T-helper 1 cell treated with Interleukin-12 subunit alpha and Interleukin-12 subunit beta and Interleukin-4 antibody, amounts not matched to agents 30 μg/mL and 1 μg/mL, for 36 hours (primary cell): ENCODE data around the gene SEC22C.
A peak's percentile ranks its signal among the peaks of the same experiment; 100 is the strongest.

ENCODE experiments used
- H3K27ac Mint-ChIP-seq: one replicate; pipeline ENCODE4 v1.8.0; 2021; ENCODE audit warnings: mild to moderate bottlenecking, mixed read lengths
- H3K27me3 Mint-ChIP-seq: one replicate; pipeline ENCODE4 v1.8.0; 2021; ENCODE audit warnings: low read depth, mixed read lengths
- H3K36me3 Mint-ChIP-seq: one replicate; pipeline ENCODE4 v1.8.0; 2021; ENCODE audit warnings: low read depth, mixed read lengths
- H3K4me1 Mint-ChIP-seq: one replicate; pipeline ENCODE4 v1.8.0; 2021; ENCODE audit warnings: low read depth, mixed read lengths
- H3K4me3 Mint-ChIP-seq: one replicate; pipeline ENCODE4 v1.8.0; 2021; ENCODE audit warnings: mild to moderate bottlenecking, moderate library complexity, mixed read lengths
- H3K9me3 Mint-ChIP-seq: one replicate; pipeline ENCODE4 v1.8.0; 2021; ENCODE audit warnings: mixed read lengths

Gene SEC22C

GRCh38 chr3:42505128-42505848 lies 76.5 kb downstream of the SEC22C start:
- Mint-ChIP-seq H3K4me3 (no peak overlapping the region), H3K9me3 (no peaks in the 10 kb centered on the region), H3K27ac (no peak overlapping the region), H3K36me3 (no peaks in the 10 kb centered on the region), H3K4me1 (peaks cover 33% of the 10 kb centered on the region), H3K27me3 (peaks cover 35% of the 10 kb centered on the region)

GRCh38 chr3:42504334-42505127 lies 77.2 kb downstream of the SEC22C start:
- Mint-ChIP-seq H3K27ac (no peak overlapping the region), H3K9me3 (no peaks in the 10 kb centered on the region), H3K4me1 (peaks cover 33% of the 10 kb centered on the region), H3K4me3 (no peak overlapping the region), H3K36me3 (no peaks in the 10 kb centered on the region), H3K27me3 (peaks cover 42% of the 10 kb centered on the region)

GRCh38 chr3:42503957-42504333 lies 77.8 kb downstream of the SEC22C start:
- Mint-ChIP-seq H3K4me1 (peaks cover 33% of the 10 kb centered on the region), H3K27ac (no peak overlapping the region), H3K4me3 (no peak overlapping the region), H3K36me3 (no peaks in the 10 kb centered on the region), H3K27me3 (peaks cover 44% of the 10 kb centered on the region), H3K9me3 (no peaks in the 10 kb centered on the region)

- no peak overlapping the region for H3K27ac Mint-ChIP-seq
- H3K4me3 Mint-ChIP-seq = peak overlapping the region; percentile 54
- H3K36me3 Mint-ChIP-seq = no peaks in the 10 kb centered on the region
- H3K9me3 Mint-ChIP-seq = no peaks in the 10 kb centered on the region
- H3K27me3 Mint-ChIP-seq = peaks cover 45% of the 10 kb centered on the region
- peaks cover 33% of the 10 kb centered on the region for H3K4me1 Mint-ChIP-seq
These were observed 78.4 kb downstream of the SEC22C start for GRCh38 chr3:42503251-42503924.

GRCh38 chr3:42502429-42503250 lies 79.1 kb downstream of the SEC22C start, which contains the start of gene VIPR1:
VIPR1 (plus strand) TSS chr3:42502643; CDS start chr3:42502736, 93 bp downstream.
- H3K27ac Mint-ChIP-seq = no peak within 1 kb of the TSS
- no peaks in the 10 kb centered on the region for H3K36me3 Mint-ChIP-seq
- H3K4me3 Mint-ChIP-seq = peak within 1 kb of the TSS; percentile 94
- peaks cover 29% of the 10 kb centered on the region for H3K4me1 Mint-ChIP-seq
- H3K9me3 Mint-ChIP-seq = no peaks in the 10 kb centered on the region
- H3K27me3 Mint-ChIP-seq = peaks cover 51% of the 10 kb centered on the region

- Mint-ChIP-seq H3K27me3 (peaks cover 59% of the 10 kb centered on the region), H3K36me3 (no peaks in the 10 kb centered on the region), H3K9me3 (no peaks in the 10 kb centered on the region), H3K4me1 (peaks cover 21% of the 10 kb centered on the region), H3K4me3 (peak overlapping the region; percentile 94), H3K27ac (no peak overlapping the region)
These were observed 79.9 kb downstream of the SEC22C start for GRCh38 chr3:42501681-42502428.

- Mint-ChIP-seq H3K4me3 (peak overlapping the region; percentile 94), H3K27me3 (peaks cover 60% of the 10 kb centered on the region), H3K36me3 (no peaks in the 10 kb centered on the region), H3K27ac (no peak overlapping the region), H3K4me1 (peaks cover 21% of the 10 kb centered on the region), H3K9me3 (no peaks in the 10 kb centered on the region)
These were observed 80.5 kb downstream of the SEC22C start for GRCh38 chr3:42501321-42501680.

- Mint-ChIP-seq H3K27ac (no peak overlapping the region), H3K27me3 (peaks cover 60% of the 10 kb centered on the region), H3K4me1 (peaks cover 21% of the 10 kb centered on the region), H3K4me3 (peak overlapping the region; percentile 73), H3K9me3 (no peaks in the 10 kb centered on the region), H3K36me3 (no peaks in the 10 kb centered on the region)
These were observed 80.9 kb downstream of the SEC22C start for GRCh38 chr3:42500909-42501308.

GRCh38 chr3:42500091-42500490 lies 81.7 kb downstream of the SEC22C start:
- Mint-ChIP-seq H3K4me3 (no peak overlapping the region), H3K9me3 (no peaks in the 10 kb centered on the region), H3K4me1 (peaks cover 21% of the 10 kb centered on the region), H3K27me3 (peaks cover 60% of the 10 kb centered on the region), H3K36me3 (no peaks in the 10 kb centered on the region), H3K27ac (no peak overlapping the region)

- H3K4me1 Mint-ChIP-seq = peaks cover 21% of the 10 kb centered on the region
- H3K36me3 Mint-ChIP-seq = no peaks in the 10 kb centered on the region
- no peaks in the 10 kb centered on the region for H3K9me3 Mint-ChIP-seq
- peaks cover 60% of the 10 kb centered on the region for H3K27me3 Mint-ChIP-seq
- peak overlapping the region; percentile 14 for H3K4me3 Mint-ChIP-seq
- no peak overlapping the region for H3K27ac Mint-ChIP-seq
These were observed 82.3 kb downstream of the SEC22C start for GRCh38 chr3:42499478-42499871.

GRCh38 chr3:42498791-42499477 lies 82.8 kb downstream of the SEC22C start:
- no peaks in the 10 kb centered on the region for H3K9me3 Mint-ChIP-seq
- no peak overlapping the region for H3K4me3 Mint-ChIP-seq
- H3K27ac Mint-ChIP-seq = no peak overlapping the region
- H3K36me3 Mint-ChIP-seq = no peaks in the 10 kb centered on the region
- peaks cover 20% of the 10 kb centered on the region for H3K4me1 Mint-ChIP-seq
- peaks cover 60% of the 10 kb centered on the region for H3K27me3 Mint-ChIP-seq

GRCh38 chr3:42498034-42498433 lies 83.7 kb downstream of the SEC22C start:
- Mint-ChIP-seq H3K27me3 (peaks cover 54% of the 10 kb centered on the region), H3K36me3 (no peaks in the 10 kb centered on the region), H3K4me3 (no peak overlapping the region), H3K9me3 (no peaks in the 10 kb centered on the region), H3K4me1 (peaks cover 12% of the 10 kb centered on the region), H3K27ac (no peak overlapping the region)
